SK-N-SH (cell line): ENCODE data around the gene RRP1B. TPM values are rescaled to one million over a fixed set of nuclear protein-coding genes. Genes with fewer than 3 reads are reported as not detected.

Experiments
- CTCF ChIA-PET: fragments of 300-600, 350-600 bp; formaldehyde crosslinking; extraction: SDS; loops from one replicate; lab custom pipeline; 2021; lab: Yijun Ruan, JAX
- POLR2A ChIA-PET: fragments of 350-600 bp; sonication (Branson Sonifier 250); formaldehyde crosslinking; extraction: SDS; loops from one replicate; lab custom pipeline; 2020; ENCODE audit warnings: antibody characterized with exemption, inconsistent platforms; lab: Yijun Ruan, JAX
- DNase-seq: peaks from one replicate; pipeline ENCODE4 v3.0.0; 2012
- H2AFZ ChIP-seq: fragments of 200-600 bp; sonication (generic); 2 replicates; pipeline ENCODE4 v1.8.1; 2016; ENCODE audit warnings: antibody characterized with exemption, mild to moderate bottlenecking, low read depth
- H3F3A ChIP-seq: fragments of 200-600 bp; sonication (generic); replicated peaks from 2 replicates; pipeline ENCODE3; 2016; ENCODE audit warnings: antibody characterized with exemption, mild to moderate bottlenecking; ENCODE audit not compliant: insufficient read depth
- H3K27ac ChIP-seq, 2 experiments: fragments of 200-500 bp in 1 of 2; fragments of 200-600 bp in 1 of 2; sonication (Bioruptor generic) in 1 of 2; sonication (generic), shearing (Covaris generic) in 1 of 2; 2 replicates each; pipeline versions ENCODE4 v1.5.1 to v1.6.1; 2014 to 2016; ENCODE audit warnings: low read depth in 2 of 2, inconsistent platforms in 1 of 2, low read length in 1 of 2, mild to moderate bottlenecking in 1 of 2, mixed read lengths in 1 of 2
- H3K27me3 ChIP-seq: fragments of 200-600 bp; sonication (generic), shearing (Covaris generic); 2 replicates; pipeline ENCODE4 v1.6.1; 2016; ENCODE audit warnings: mixed run types; ENCODE audit not compliant: insufficient read depth
- H3K36me3 ChIP-seq, 2 experiments: fragments of 200-500 bp in 1 of 2; fragments of 200-600 bp in 1 of 2; sonication (Bioruptor generic) in 1 of 2; sonication (generic) in 1 of 2; replicated peaks in 1 of 2; 2 replicates each; pipeline versions ENCODE3 to v1.5.1; 2014 to 2016; ENCODE audit warnings: low read length in 1 of 2, mild to moderate bottlenecking in 1 of 2; ENCODE audit not compliant: insufficient read depth in 2 of 2, control insufficient read depth in 1 of 2
- H3K4me1 ChIP-seq, 2 experiments: fragments of 200-500 bp in 1 of 2; fragments of 200-600 bp in 1 of 2; sonication (Bioruptor generic) in 1 of 2; sonication (generic), shearing (Covaris generic) in 1 of 2; 2 replicates each; pipeline versions ENCODE4 v1.5.1 to v1.6.1; 2014 to 2016; ENCODE audit warnings: low read depth in 1 of 2, low read length in 1 of 2, mixed run types in 1 of 2; ENCODE audit not compliant: insufficient read depth in 2 of 2, control insufficient read depth in 1 of 2
- H3K4me2 ChIP-seq: fragments of 200-600 bp; sonication (generic), shearing (Covaris generic); 2 replicates; pipeline ENCODE4 v1.6.1; 2017; ENCODE audit warnings: mixed run types
- H3K4me3 ChIP-seq, 2 experiments: fragments of 200-500 bp in 1 of 2; fragments of 200-600 bp in 1 of 2; sonication (Bioruptor generic) in 1 of 2; sonication (generic), shearing (Covaris generic) in 1 of 2; 2 replicates each; pipeline versions ENCODE4 v1.5.1 to v1.8.1; 2014 to 2016; ENCODE audit warnings: low read depth in 2 of 2, inconsistent platforms in 1 of 2, low read length in 1 of 2, mild to moderate bottlenecking in 1 of 2, mixed read lengths in 1 of 2, moderate library complexity in 1 of 2
- H3K79me2 ChIP-seq: fragments of 200-600 bp; sonication (generic); 2 replicates; pipeline ENCODE4 v1.8.1; 2017; ENCODE audit warnings: mild to moderate bottlenecking; ENCODE audit not compliant: insufficient read depth
- H3K9ac ChIP-seq: fragments of 200-600 bp; sonication (generic); 2 replicates; pipeline ENCODE4 v1.6.1; 2017; ENCODE audit warnings: mixed run types
- H3K9me2 ChIP-seq: fragments of 200-600 bp; sonication (generic); 2 replicates; pipeline ENCODE4 v1.6.1; 2017; ENCODE audit warnings: mixed run types
- H3K9me3 ChIP-seq: fragments of 200-600 bp; sonication (generic); 2 replicates; pipeline ENCODE4 v1.6.1; 2017; ENCODE audit warnings: mixed run types, mild to moderate bottlenecking, moderate library complexity
- H4K20me1 ChIP-seq: fragments of 200-600 bp; sonication (generic); 2 replicates; pipeline ENCODE4 v1.6.1; 2017; ENCODE audit warnings: mild to moderate bottlenecking, mixed run types; ENCODE audit not compliant: insufficient read depth
- EP300 ChIP-seq, 2 experiments: IDR thresholded peaks; 2 replicates each; pipeline versions ENCODE4 v1.4.0 to v1.6.1; 2012; ENCODE audit warnings: borderline replicate concordance in 1 of 2, low read depth in 1 of 2, low read length in 1 of 2
- FOXJ3 ChIP-seq: sonication (generic); formaldehyde crosslinking; IDR thresholded peaks from 2 replicates; pipeline ENCODE4 v1.5.1; 2020; ENCODE audit warnings: mild to moderate bottlenecking, missing genetic modification reagents
- GABPA ChIP-seq: IDR thresholded peaks from 2 replicates; pipeline ENCODE4 v1.4.0; 2012; ENCODE audit warnings: low read depth, mild to moderate bottlenecking
- POLR2AphosphoS5 ChIP-seq: IDR thresholded peaks from 2 replicates; pipeline ENCODE4 v1.6.1; 2012; ENCODE audit warnings: low read depth, low read length
- RCOR1 ChIP-seq: fragments of 150-350 bp; IDR thresholded peaks from 2 replicates; pipeline ENCODE4 v1.6.1; 2017; ENCODE audit warnings: antibody characterized with exemption, low read length
- SIN3A ChIP-seq: IDR thresholded peaks from 2 replicates; pipeline ENCODE4 v1.6.1; 2012; ENCODE audit warnings: low read depth, mild to moderate bottlenecking, low read length, moderate library complexity, borderline replicate concordance
- TAF1 ChIP-seq: IDR thresholded peaks from 2 replicates; pipeline ENCODE4 v1.6.1; 2012; ENCODE audit warnings: low read depth, mild to moderate bottlenecking, low read length, moderate library complexity, borderline replicate concordance
- TCF12 ChIP-seq: IDR thresholded peaks from 2 replicates; pipeline ENCODE4 v1.4.0; 2012
- TEAD4 ChIP-seq: IDR thresholded peaks from 2 replicates; pipeline ENCODE4 v1.4.0; 2012; ENCODE audit warnings: mild to moderate bottlenecking, borderline replicate concordance; ENCODE audit not compliant: insufficient read depth
- YY1 ChIP-seq: IDR thresholded peaks from 2 replicates; pipeline ENCODE4 v1.4.0; 2012; ENCODE audit warnings: low read depth, mild to moderate bottlenecking
- WGBS: methylation state at CpG from one replicate; pipeline ENCODE4 v1.1.6; 2017; ENCODE audit warnings: low lambda C conversion rate; 5-methylcytosine and 5-hydroxymethylcytosine counted together
- polyA plus RNA-seq, 3 experiments: library from polyadenylated mRNA; depleted of rRNA; stranded (reverse); fragments of >200 nt; gene quantifications; 2 replicates each; pipeline ENCODE4 v1.2.3, GENCODE V29; 2012
- TF ChIP-seq, protein P1 (sequence below): fragments of 200-600 bp; sonication (generic); IDR thresholded peaks from 2 replicates; pipeline ENCODE4 v1.6.1; 2017; ENCODE audit warnings: antibody characterized with exemption, mild to moderate bottlenecking, moderate library complexity
- TF ChIP-seq, protein P2 (sequence below): IDR thresholded peaks from 2 replicates; pipeline ENCODE4 v1.6.1; 2012; ENCODE audit warnings: mild to moderate bottlenecking, low read depth, low read length, moderate library complexity

The RRP1B gene
- polyA plus RNA-seq, 1 of the 3 experiments (the other 2 are of a cell fraction), result 10.4 TPM

DNA sequence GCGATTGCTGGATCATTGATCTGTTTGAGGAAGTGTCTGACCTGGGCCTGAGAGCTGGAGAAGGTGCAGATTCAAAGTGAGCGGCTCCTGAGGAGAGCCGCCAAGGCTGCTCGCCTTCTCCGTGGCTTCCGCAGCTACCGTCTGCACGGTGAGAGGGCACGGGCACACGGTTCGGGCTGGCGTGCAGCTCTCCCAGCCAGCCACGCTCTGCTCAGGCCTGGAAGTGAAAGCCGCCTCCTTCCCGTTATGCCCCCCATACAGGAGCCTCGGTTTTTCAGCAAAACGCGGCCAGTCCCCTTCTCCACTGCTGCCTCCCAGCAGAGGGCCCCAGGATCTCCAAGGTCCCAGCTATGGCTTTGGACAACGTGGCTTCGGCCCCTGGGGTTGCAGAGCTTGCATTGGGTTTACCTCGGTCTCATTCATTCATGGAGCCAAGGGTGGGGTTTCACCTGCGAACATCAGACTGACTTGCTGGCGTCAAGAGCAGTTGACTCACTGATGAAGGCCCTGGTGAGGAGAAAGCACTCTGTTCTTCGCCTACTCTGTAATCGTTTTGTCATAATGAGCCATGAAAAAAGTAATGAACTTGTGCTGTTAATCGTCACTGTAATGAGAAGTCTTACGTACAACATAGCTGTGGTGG, 35.2 kb downstream of the RRP1B start:
- H3K27ac ChIP-seq, result no peak overlapping the region
- no peaks in the 10 kb centered on the region for H3F3A ChIP-seq
- H3K4me3 ChIP-seq, result no peak overlapping the region
- no peak overlapping the region for H3K4me2 ChIP-seq
- no peaks in the 10 kb centered on the region for H3K9me3 ChIP-seq
- no peak overlapping the region for H3K9ac ChIP-seq
- no peaks in the 10 kb centered on the region for H3K9me2 ChIP-seq
- no peaks in the 10 kb centered on the region for H3K79me2 ChIP-seq
- peaks cover 15 to 46% of the 10 kb centered on the region in 2 experiments for H3K36me3 ChIP-seq
- no peaks in the 10 kb centered on the region for H3K27me3 ChIP-seq
- 93% methylated on average over 20 of the region's 27 CpGs for WGBS
- ChIA-PET POLR2A (no interaction called here), CTCF (interaction anchor here (1.2 kb wide), 1 partner anchor 27 kb away, joined by 3 read pairs; no protein-coding TSS in a partner anchor)
- no peaks in the 10 kb centered on the region for H4K20me1 ChIP-seq
- no peaks in the 10 kb centered on the region for H3K4me1 ChIP-seq
- H2AFZ ChIP-seq, result no peak overlapping the region
- no peak for TF ChIP-seq SIN3A
- no peak for TF ChIP-seq POLR2AphosphoS5
- no peak for TF ChIP-seq GABPA
- no peak for TF ChIP-seq RCOR1
- TF ChIP-seq, protein P1, sequence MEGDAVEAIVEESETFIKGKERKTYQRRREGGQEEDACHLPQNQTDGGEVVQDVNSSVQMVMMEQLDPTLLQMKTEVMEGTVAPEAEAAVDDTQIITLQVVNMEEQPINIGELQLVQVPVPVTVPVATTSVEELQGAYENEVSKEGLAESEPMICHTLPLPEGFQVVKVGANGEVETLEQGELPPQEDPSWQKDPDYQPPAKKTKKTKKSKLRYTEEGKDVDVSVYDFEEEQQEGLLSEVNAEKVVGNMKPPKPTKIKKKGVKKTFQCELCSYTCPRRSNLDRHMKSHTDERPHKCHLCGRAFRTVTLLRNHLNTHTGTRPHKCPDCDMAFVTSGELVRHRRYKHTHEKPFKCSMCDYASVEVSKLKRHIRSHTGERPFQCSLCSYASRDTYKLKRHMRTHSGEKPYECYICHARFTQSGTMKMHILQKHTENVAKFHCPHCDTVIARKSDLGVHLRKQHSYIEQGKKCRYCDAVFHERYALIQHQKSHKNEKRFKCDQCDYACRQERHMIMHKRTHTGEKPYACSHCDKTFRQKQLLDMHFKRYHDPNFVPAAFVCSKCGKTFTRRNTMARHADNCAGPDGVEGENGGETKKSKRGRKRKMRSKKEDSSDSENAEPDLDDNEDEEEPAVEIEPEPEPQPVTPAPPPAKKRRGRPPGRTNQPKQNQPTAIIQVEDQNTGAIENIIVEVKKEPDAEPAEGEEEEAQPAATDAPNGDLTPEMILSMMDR, result no peak
- TF ChIP-seq, protein P2, sequence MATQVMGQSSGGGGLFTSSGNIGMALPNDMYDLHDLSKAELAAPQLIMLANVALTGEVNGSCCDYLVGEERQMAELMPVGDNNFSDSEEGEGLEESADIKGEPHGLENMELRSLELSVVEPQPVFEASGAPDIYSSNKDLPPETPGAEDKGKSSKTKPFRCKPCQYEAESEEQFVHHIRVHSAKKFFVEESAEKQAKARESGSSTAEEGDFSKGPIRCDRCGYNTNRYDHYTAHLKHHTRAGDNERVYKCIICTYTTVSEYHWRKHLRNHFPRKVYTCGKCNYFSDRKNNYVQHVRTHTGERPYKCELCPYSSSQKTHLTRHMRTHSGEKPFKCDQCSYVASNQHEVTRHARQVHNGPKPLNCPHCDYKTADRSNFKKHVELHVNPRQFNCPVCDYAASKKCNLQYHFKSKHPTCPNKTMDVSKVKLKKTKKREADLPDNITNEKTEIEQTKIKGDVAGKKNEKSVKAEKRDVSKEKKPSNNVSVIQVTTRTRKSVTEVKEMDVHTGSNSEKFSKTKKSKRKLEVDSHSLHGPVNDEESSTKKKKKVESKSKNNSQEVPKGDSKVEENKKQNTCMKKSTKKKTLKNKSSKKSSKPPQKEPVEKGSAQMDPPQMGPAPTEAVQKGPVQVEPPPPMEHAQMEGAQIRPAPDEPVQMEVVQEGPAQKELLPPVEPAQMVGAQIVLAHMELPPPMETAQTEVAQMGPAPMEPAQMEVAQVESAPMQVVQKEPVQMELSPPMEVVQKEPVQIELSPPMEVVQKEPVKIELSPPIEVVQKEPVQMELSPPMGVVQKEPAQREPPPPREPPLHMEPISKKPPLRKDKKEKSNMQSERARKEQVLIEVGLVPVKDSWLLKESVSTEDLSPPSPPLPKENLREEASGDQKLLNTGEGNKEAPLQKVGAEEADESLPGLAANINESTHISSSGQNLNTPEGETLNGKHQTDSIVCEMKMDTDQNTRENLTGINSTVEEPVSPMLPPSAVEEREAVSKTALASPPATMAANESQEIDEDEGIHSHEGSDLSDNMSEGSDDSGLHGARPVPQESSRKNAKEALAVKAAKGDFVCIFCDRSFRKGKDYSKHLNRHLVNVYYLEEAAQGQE, result no peak
- TF ChIP-seq, all 33 proteins: peak for 0
- DNase-seq, result no peak

DNA sequence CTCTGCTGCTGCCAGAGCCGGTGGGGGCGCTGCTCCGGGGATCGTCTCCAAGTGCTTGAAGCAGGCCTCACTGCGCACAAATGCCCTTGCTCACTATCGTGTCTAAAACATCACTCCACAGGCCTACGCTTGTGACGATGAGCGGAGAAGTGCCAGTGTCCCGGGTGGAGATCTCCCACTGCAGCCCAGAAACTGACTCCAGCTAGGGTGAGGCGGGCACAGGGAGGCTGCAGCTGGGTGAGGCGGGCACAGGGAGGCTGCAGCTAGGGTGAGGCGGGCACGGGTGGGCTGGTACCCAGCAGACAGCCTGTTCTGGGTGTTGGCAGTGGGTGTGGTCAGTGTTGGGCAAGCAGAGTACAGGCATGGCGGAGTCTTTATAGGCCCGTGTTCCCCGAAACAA, 36.9 kb downstream of the RRP1B start:
- Histone ChIP-seq H3K4me2 (no peak overlapping the region), H4K20me1 (no peaks in the 10 kb centered on the region), H2AFZ (no peak overlapping the region), H3K9me2 (no peaks in the 10 kb centered on the region), H3F3A (no peaks in the 10 kb centered on the region), H3K79me2 (no peaks in the 10 kb centered on the region), H3K4me1 (no peaks in the 10 kb centered on the region), H3K9ac (no peak overlapping the region), H3K27ac (no peak overlapping the region), H3K27me3 (no peaks in the 10 kb centered on the region), H3K9me3 (no peaks in the 10 kb centered on the region), H3K4me3 (no peak overlapping the region), H3K36me3 (peaks cover 9 to 30% of the 10 kb centered on the region in 2 experiments)
- CTCF ChIA-PET, result no interaction called here
- no peak for DNase-seq
- TF ChIP-seq TEAD4 (no peak), FOXJ3 (CRISPR knock-in tag) (no peak), EP300 (IDR thresholded peaks at IDR 0.05; ENCODE audit: borderline replicate concordance in 1 of 2, low read depth in 1 of 2, low read length in 1 of 2) (no peak), YY1 (no peak), TCF12 (no peak), TAF1 (no peak)
- POLR2A ChIA-PET, result no interaction called here
- 98% methylated on average over 16 of the region's 17 CpGs for WGBS
